Glomerular visceral epithelial cell (primary cell): ENCODE results near the gene GABRA4.

Experiments
- DNase-seq: peaks from one replicate; pipeline ENCODE4 v3.0.0-alpha.2; 2016; ENCODE audit errors: extremely low spot score

Gene GABRA4

DNA sequence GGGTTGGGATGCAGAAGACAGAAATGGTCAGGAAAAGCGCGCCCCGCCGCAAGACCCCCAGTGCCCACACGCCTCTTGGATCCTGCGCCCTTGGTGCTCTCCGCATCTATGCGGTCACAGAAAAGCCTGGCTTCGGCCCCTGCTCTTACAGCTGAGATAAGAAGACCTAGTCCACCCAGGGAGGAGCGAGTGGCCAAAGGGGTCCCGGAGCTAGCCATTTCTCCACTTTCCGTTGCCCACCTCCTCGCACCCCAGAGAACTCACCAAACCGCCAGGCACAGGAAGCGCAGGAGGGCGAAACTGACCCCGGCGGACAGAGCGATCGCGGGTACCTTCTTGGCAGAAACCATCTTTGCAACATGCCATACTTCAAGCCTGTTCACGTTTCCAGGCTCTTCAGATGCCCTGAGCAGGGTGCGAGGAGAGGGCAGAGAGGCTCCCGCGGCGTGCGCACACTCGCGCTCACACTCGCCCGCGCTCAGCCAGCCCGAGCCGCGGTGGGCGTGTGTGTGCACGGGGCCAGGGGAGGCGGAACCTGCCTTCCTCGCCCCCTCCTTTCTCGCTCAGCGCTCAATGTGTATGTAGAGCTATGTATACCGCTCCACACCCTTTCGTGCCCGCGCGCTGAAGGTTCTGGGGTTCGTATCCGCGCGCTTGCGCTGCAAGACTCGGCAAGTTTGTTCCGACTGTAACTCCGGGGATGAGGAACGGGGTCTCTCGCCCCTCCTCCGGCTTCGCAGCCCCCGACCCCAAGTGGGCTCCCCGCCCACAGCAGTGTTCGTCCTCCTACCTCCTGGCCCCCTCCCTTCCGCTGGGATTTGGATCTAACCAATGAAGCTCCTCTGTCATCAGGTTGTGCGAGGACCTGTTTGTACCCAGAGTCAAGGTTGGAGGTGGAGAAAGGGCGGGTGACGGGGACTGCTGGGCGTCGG lies at the start of gene GABRA4:
Gene GABRA4, minus strand, starts transcription at position 507 of the 932 bp plus-strand sequence. Its CDS starts 157 bp downstream, at position 350.
- DNase-seq, result peak; percentile 5

DNA sequence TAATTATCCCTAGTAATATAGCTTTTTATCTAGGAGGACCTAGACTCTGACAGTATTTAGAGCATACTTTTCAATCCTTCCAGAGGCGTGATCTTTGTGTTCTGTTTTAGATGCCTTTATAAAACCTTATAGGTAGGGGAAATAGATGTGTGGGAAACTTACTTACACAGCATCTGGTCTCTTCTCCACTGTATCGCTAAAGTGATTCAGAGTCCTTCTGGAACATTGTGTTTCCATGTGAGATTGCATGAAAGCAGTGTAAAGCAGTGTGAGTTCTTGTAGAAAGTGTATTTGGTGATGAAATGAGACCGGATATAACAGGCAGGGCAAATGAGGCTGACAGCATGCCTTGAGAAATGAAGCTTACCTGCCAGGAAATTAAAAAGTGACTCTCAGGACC lies 47.4 kb upstream of the GABRA4 start:
- DNase-seq, result no peak

DNA sequence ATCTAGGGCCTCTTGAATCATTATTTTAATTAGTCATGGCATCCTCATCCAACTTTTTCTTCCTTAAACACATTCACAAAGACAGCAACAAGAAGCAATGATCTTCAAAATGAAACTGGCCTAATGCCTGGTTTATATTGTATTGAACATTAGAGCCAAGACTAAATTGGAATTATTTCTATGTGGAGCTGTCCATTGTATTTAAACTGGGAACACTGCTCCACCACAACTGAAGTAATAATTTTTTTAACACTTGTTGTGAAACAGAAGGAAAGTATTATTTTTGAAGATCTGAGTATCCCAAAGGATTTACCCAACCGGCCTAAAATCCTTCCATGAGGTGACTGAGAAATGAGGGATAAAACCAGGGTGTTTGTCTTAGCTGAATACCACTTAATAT lies 44.9 kb upstream of the GABRA4 start:
- DNase-seq, result no peak

DNA sequence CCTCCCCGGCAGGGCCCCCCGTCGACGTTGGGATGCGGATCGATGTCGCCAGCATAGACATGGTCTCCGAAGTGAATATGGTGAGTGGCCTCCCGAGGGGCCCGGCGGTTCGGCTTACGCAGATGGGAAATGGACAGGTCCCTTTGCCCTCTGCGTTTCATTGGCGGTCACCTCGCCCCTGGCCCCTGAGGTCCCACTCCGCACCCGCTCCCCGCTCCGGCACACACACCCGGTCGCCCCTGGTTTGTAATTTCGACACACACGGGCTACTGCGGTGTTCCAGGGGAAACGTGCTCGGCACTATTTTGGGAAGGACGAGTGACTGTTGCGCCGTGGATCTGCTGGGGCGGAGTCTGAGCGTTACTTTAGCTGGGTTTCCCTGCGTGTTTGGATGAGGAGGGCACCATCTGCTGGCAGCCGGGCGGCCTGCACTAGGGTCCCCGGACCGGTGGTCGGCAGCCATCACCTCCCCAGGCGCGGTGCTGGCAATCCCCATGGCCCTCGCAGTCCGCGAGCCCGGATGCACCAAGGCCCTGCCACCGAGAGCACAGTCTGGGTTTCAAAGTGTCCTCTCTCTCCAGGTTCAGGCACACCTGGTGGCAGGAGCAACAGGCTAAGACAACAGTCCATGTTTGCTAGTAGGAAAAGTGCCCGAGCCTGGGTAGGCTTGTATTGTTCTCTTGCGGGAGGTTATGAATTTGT lies 39.2 kb upstream of the GABRA4 start:
- peak; percentile 65 for DNase-seq

DNA sequence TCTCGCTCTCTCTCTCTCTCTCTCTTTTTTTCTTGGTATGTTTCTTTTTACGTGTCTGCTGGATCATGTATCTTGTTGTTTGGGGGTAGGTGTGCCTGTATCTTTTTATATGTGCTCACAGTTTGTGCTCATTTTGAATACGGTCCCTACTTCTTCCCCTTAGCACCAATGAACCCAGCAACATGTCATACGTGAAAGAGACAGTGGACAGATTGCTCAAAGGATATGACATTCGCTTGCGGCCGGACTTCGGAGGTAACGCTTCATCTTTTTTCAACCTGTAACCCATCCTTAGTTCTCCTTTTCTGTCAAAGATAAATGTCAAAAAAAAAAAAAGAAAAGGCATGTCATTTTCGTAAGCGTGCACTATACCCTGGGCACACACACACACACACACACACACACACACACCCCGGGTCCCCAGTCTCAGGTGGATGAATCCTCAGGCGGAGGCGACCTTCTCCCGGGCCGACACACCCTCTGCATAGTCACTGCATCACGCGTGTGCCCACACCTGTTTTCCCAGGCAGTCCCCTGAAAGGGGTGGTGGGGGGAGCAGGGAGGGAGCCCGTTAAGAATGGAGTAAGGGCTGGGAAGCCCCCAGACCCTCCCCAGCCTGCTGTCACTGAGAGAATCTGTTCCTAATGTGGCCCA lies 38.5 kb upstream of the GABRA4 start:
- DNase-seq, result peak; percentile 8

DNA sequence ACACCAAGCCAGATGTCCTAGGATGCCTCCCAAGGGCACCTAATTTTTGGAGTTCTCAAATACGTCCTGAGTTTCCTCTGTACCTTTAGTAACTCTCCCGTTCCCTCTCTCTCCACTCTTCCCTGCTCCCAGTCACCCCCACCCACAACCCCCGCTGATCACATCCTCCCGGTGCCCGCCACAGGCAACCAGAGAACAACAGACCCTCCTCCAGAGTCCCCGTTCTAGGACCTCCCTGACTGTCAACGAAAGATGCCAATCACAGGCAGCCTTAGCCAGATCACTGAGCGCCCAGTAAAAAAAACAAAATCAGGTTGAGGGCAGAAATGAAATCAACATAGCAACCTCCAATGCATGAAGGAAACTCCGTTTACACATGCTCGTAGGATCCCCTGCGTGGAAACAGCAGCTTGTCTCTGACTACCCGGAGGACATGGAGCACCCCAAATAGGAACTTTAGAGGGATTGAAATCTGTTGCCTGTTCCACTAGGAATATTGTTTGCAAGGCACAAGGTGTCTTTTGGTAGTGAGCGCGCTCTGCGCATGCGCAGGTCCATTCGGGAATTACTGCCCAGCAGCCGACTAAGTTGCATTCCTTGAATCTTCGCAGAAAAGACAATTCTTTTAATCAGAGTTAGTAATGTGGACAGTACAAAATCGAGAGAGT lies 37.8 kb upstream of the GABRA4 start, which contains the start of gene GABRB1:
Gene GABRB1, plus strand, starts transcription at position 557 of the 668 bp plus-strand sequence.
- peak; percentile 61 for DNase-seq

DNA sequence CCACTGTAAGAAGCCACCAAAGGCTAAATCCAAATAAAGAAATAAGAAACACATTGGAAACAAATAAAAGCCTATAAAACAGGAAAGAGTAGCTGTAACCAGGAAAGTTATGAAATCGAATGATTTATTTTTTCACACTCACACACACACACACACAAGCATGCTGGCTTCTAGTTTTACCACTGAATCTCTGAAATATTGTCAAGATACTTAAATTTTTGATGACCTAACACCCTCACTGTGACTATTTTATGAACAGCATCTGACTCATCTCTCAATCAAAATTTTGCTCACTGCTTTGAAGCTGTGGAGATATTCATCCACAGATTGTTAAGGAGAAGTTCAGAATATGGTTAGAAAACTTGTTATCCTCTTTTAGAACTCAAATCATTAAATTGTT lies 24.1 kb upstream of the GABRA4 start:
- no peak for DNase-seq

DNA sequence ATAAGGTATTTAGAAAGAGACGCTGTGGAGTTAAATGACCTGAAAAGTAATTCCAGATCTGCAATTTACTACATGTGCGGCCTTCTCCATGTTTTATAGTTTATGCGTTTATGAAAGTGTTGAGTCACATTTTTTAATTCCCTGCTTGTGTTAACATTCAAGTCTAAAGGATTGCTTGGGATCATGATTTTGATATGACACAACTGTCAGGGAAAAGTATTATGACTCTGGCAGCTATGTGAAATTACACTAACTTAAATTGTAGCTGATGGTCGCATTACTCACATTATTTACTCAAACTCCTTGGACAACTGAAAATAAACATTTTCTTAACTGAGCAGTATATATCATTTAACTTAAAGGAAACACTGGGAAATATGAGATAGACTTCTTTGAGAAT lies 23.7 kb upstream of the GABRA4 start:
- DNase-seq, result no peak

DNA sequence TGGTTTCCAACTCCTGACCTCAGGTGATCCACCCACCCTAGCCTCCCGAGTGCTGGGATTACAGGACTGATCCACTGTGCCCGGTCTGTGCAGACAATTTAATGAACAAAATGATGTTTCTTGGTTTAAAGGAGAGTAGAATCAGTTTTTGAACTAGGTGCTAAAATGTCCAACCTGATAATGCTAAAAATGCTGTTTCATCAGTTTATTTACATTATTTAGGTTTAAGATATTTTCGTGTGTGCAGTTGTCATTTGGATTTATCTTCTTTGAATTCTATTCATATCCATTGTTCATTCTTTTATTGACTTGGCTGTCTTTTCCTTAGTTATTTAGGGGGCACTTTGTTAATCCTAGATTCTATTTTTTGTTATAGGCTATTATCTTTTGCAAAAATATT lies 20.0 kb upstream of the GABRA4 start:
- DNase-seq, result no peak

DNA sequence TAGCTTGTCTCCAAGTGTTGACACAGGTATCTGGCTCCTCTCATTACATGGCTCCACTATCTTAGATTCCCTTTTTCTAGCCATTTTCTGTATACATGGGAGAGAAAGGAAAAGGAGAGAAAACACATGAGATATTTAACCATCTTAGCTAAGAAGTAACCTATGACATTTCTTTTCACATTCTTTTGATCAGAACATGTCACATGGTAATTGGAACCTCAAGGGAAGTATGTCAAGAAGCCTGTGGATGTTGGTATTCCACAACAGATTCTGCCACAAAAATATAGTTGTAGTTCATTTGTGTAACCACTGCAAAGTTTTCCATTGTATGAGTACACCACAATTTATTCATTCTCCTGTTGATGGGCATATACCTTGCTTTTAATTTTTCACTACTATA lies 19.3 kb upstream of the GABRA4 start:
- peak; percentile 10 for DNase-seq

DNA sequence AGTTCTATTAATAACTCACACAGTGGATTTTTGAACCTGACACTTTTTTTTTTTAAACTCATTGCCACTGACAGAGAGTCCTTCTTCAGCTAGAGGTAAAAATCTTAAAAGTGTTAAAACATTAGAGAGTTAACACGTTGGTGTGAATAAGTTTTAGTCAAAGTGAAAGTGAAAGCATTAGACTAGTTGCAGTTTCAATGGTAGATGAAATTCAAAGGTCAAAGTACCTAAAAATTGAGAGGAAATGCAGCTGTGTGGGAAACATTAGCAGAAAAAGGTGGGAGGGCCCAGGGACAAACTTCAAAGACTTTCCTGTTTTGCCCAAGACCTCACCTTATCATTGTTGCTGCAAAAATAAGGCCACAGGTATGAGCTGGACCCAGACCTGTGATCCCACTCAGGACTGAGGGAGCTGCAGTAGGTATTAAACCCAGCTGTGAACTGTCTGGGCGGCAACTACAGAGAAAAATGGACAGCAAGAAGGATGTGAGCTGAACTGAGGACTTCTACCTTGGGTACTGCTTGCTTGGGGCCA lies 17.6 kb upstream of the GABRA4 start:
- DNase-seq, result no peak

DNA sequence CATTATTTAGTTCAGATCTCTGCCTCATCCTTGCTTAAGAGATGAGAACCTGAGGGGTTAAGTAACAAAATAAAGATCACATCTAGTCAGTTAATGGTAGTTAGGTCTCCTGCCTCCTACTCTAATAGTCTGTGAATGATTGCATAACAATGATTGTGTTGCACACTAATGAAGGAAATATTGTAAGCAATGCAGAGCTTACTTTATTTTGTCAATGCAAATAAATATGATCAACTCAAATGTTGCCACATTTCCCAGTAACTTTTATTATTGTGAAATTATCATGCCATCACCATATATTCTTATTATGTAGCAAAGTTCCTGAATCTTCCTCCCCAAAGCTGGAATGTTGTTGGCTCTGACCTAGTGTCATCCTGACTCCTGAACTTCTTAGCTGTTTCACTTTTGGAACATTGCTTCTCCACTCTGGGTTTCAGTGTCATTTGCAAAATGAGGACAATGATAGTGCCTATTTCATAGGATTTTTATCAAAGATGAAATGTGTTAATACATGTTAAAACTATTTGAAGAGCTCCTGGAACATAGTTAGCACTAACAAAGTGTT lies 17.0 kb upstream of the GABRA4 start:
- DNase-seq, result no peak

DNA sequence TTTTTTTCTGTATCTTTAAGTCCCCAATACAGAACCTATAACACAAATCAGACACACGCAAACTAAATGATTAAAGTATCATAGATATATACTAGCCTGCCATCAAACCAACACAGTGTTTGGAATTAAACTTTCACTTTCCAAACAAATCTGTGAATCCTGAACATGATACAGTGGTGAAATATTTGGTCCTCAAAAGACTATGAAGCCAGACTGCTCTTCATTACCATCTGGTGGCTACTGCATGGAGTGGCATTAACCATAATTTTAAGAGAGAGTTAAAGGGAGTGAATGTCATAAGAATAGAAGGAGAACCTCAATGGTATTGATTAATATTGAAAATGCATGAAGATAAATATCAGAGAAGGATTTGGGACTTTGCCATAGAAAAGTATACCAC lies 9.2 kb upstream of the GABRA4 start:
- no peak for DNase-seq

DNA sequence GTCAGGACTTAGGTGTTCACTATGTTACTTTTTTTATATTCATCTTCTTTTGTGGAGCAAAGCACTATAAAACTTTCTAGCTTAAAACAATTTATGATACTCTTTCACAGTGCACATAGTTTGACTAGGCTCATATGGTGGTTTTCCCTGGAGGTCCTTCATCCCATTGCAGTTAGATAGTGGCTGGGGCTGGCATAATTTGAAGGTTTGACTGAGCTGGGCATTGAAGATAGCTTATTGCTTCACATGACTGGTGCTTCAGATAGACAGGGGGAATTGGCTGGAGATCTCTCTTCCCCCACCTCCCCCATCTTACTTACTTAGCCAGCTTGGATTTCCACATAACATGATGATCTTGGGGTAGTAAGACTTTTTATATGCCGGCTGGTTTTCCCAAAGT lies 7.0 kb upstream of the GABRA4 start:
- DNase-seq, result no peak

DNA sequence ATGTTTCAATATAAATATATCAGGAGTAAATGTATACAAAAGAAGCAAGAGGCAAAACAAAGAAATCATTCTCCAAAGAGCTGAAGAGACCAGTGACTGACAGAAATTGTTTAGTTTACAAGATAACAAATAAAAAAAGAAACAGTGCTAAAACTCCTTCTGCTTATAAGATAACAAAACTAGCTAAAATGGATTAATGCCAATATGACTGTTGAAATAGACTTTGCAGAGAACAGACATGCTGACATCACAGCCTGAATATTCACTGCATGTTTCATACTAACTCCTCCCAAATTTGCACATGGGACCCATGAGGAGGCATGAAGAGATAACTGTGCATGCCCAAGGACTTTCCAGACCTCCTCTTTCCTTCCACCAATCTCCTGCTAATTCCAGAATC lies 6.2 kb upstream of the GABRA4 start:
- no peak for DNase-seq

DNA sequence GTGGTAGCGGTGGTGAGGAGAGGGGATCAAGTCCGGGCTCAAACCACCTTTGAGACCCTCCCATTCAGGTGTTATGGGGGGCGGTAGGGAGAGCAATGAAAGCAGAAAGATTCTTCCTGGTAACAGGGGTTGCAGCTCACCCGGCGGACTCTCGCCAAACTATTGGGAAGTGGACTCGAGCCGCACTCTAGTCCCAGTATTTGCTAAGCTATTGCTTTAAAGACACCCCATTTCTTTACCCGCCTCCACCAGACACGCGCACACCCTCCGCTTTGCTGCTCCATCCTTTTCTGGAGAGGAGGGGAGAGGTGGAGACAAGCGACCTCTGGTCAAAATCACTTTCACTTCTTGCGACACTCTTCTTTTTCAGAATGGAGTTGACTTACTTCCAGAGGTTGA lies 625 bp upstream of the GABRA4 start:
- DNase-seq, result no peak

DNA sequence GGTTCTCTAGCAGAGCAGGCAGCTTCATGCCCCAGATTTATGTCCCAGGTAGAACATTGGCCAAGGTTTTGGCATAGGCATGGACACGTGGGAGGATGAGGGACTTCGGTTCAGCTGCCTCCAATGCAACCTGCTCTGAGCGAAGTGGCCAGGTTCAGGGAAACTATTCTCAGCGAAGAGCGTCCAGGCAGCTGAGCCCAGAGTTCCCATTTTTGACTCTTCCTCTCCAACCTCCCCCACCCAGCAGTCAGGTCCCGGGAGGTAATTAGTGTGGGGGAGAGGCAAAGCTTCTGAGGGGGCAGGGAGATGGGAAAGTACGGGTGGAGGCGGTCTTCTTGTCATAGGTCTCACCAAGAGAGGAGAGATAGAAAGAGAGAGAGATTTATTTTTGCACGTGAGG lies 1.0 kb downstream of the GABRA4 start:
- no peak for DNase-seq

DNA sequence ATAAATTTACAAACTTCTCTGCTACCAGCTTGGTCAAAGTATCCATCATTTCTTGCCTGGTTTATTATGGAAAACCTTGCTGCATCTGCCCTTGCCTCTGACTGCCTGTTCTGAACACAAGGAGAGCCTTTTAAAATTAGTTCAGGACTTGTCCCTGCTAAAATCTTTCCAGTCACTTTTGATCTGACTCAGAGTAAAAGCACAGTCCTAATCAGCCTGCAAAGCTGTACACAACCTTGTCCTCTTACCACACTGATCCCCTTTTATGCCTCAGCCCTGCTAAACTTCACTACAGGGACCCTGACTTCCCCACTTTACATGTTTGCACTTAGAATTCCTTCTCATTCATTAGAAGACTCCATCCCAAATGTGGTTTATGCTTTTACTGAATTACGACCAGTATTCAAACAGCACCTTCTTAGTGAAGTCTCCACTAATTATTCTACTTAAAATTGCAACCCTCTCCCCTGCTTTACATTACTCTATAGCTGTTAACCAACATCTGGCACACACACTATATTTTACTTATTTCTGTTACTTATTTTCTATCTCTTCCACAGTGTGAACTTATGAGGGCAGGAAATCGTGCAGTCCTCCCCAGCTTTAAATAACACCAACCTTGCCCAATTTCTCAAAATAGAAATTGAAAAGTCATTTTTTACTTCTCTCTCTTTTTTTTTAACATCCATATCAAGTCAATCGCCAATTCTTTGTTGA lies 6.3 kb downstream of the GABRA4 start:
- no peak for DNase-seq

DNA sequence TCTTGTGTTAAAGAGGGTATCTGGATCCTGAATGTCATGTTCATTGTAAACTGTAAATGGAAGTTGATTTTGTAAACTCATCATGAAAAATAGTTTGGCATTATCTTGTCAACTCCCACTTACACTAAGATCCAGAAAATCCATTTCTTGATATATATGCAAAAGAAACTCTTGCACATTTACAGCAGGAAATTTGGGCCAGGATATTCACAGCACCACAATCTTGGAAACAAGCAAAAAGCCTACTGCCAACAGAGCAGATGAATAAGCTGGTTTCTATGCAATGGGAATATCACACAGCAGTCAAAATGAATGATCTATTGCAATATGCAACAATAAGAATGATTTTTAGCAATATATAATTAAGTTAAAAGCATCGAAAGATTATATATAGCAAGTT lies 8.6 kb downstream of the GABRA4 start:
- DNase-seq, result no peak

DNA sequence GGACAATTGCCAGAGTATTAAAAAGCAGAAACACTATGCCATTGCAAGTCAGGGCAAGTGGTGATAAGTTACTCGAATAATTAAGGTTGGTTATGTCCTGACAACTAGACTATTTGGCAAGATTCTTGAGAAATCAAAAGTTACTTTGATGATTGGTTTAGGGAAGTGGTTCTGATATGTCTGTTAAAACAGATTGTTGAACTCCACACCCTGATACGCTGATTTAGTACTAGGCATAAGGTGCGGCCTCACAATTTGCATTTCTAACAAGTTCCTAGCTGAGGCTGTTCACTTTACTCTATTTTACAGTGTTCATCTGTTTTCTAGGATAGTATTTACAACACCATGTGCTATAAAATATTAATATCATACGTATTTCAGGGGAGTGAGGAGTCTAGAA lies 12.5 kb downstream of the GABRA4 start:
- no peak for DNase-seq

DNA sequence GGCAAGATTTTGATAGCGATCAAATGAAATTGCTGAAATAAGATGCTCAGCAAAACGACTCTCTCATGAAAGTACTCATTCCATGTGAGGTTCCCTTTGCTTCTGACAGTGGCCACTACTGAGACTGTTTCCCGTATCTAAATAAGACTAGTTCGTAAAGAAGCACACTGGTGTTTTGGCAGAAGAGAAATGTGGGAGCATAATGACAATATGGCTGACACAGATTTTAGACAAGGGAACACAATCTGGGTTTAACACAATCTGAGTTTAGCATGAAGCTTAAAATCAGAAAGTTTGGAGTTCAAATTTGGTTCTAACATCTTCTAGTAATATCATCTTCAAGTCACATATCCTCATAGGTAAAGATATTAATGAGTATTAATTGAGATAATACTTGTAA lies 13.7 kb downstream of the GABRA4 start:
- no peak for DNase-seq
